DOHH2 (cell line): Measurements from ENCODE around the gene TUFT1.

Experiments
- CTCF ChIP-seq: fragments of 200-600 bp; sonication (generic); IDR thresholded peaks from one replicate; pipeline ENCODE4 v1.5.1; 2014; ENCODE audit warnings: antibody characterized with exemption, mild to moderate bottlenecking, low read depth, low read length; ENCODE audit not compliant: poor library complexity, severe bottlenecking
- EZH2phosphoT487 ChIP-seq: fragments of 200-600 bp; sonication (generic); IDR thresholded peaks from 2 replicates; pipeline ENCODE4 v1.6.1; 2017; ENCODE audit warnings: borderline replicate concordance, mild to moderate bottlenecking, antibody characterized with exemption, low read length, moderate library complexity, mixed read lengths

GRCh38 chr1:151629278-151629677, 89.2 kb downstream of the TUFT1 start:
- TF ChIP-seq EZH2phosphoT487: no peak
- no peak for TF ChIP-seq CTCF
